NCI-H2171 (cell line): ENCODE measurements around the gene GSX1.
"Not testable (repeated sequence)": the region's sequence is repeated elsewhere in the genome, so short reads cannot be mapped to it uniquely, and the experiment has no call there.

Source experiments
- DNase-seq: peaks from one replicate; lab custom pipeline; 2025; lab: John Stamatoyannopoulos, UW

GSX1 gene

DNA sequence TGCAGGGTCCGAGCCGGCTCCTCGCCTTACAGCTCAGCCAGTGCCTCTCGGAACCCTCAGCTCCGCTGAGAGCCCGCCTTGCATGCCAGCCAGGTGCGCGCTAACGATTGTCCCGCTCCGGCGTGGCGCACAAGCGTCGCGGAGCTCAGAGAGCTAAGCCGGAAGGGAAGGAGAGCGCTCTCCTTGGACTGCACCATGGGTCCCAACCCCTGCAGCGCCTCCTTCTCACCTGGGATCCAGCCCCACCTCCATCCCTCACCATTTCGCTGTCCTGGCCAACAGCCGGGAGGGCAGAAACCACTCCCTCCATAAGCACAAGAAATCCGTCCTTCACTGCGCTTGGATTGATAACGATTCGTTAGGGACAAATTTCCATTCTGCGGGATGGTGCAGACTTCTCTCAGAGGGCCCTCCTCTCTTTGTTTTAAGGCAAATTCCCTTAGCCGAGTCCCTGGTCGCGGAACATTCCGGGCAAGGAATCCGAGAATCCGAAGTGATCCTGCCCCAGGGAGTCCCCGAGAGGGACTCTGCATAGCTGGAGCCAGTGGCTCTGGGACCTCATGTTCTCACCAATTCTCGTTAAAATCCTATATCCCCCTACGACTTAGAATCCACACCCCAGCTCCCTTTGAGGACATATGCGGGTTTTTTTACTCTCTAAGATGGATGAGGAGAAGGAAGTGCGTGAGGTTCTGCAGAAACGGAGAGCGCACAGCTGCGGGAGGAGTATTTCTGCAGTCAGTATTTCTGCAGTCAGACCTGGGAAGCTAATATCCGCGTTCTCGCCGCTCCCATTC is 2.8 kb downstream of the GSX1 start:
- no peak for DNase-seq

DNA sequence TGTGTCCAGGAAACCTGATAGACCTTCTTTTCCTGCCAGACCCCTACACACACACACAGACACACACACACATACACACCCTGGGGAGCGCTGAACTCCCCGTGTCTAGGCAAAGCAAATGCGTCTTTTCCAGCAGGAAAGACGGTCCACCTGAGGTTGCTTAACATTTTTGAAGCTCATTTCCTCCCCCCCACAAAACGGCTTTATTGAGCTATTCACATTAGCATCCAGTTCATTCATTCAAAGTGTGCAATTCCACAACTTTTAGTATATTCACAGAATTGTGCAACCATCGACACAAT is 3.4 kb downstream of the GSX1 start:
- DNase-seq, result no peak

DNA sequence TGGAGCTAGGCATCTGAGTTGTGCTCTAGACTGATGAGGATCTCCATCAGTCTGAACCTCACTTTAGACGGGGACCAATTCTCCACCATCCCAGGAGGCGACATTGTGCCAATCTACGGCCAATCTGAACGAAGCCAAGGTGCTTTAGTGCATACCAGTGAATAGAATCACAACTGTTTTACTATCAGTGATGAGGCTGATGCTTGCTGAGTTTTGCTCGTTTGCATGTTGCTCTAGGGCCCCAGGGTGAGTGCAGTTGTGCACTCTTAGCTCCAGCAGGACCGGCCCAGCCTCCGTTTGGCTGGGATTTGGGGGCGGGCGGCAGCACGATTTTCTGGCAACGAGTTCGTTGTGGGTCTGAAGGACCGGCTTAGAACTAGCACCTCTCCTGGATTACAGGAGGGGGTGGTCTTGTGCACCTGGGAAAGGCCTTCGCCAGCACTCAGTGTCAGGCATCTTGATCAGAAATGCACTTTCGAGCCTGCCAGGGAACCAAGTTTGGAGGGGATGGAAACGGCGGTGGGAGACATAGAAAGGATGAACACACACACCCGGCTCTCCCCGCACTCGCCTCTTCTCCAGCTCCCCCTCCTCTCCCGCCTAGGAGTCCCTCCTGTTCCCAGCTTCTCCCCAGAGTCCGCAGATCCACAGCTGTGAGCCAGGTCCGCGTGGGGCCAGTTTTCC is 4.4 kb downstream of the GSX1 start:
- no peak for DNase-seq

DNA sequence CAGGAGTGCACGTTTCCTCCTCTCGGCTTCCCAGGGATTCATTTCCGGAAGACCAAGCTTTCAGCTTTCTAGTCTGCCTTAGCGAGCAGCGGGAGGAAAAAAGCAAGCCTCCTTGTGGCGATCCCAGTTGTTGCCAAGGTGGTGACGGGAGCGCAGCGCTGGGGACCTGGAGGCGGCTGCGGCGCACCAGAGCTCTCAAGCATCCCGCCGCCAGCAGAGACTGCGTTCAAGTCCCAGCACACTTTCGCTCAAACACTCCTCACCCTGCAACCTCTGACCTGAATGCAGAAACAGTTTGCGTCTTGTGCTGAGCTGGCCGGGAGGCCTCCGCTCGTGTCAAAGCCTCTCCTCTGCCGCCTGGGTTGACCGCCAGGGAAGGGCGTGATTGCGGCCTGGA is 4.9 kb downstream of the GSX1 start:
- no peak for DNase-seq

GRCh38 chr13:27806744-27807387 is 14.6 kb downstream of the GSX1 start:
- DNase-seq, result no peak

GRCh38 chr13:27808851-27809550 is 16.7 kb downstream of the GSX1 start:
- DNase-seq, result no peak

GRCh38 chr13:27810009-27810408 is 17.7 kb downstream of the GSX1 start:
- no peak for DNase-seq

DNA sequence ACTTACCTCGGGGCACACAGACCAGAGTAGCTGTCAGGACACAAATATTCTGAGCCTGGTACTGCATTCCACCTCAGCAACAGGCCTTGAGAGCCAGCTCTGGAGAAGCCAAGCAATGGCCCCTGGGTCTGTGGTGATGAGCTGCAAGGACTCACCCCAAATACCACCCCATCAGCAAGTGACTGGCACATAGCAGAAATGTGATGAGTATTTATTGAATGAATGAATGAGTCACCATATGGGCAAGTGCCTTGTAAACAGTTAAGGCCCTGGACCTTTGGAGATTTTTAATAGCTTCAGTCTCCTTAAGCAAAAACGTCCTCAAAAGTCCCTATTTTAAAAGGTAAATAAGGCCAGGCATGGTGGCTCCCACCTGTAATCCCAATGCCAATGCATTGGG is 18.2 kb downstream of the GSX1 start:
- no peak for DNase-seq

GRCh38 chr13:27813826-27814225 is 21.5 kb downstream of the GSX1 start:
- DNase-seq, result no peak

DNA sequence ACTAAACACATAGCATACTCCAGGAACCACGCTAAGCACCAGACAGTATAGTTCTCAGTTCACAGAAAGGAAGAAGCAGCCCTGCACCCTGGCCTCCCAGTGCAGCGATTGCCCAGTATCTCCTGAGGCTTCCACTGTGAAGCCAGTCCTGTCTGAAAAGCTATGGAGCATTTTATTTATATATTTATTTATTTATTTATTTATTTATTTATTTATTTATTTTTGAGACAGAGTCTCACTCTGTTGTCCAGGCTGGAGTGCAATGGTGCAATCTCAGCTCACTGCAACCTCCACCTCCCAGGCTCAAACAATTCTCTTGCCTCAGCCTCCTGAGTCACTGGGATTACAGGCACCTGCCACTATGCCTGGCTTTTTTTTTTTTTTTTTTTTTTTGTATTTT is 25.5 kb downstream of the GSX1 start:
- not testable (repeated sequence) for DNase-seq

GRCh38 chr13:27820524-27821482 is 28.5 kb downstream of the GSX1 start:
- no peak for DNase-seq

DNA sequence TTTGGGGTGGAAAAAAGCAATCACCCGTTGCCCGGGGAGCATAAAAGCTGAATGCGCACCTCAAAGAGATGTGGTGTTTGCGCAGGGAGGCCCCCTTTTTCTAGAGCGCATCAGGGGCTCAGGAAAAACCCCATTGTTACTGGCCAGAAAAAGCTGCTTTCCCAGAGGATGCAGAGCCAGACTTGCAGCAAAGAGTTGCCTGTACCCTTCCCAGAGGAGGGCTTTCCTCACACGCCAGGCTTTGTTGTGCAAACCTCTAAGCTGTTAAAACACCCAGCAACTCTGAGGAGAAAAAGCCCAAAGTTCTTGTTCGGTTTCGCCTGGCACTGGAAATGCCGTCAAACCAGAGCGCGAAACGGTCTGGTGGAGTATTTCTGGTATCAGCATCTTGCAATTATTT is 29.3 kb downstream of the GSX1 start:
- DNase-seq, result no peak

DNA sequence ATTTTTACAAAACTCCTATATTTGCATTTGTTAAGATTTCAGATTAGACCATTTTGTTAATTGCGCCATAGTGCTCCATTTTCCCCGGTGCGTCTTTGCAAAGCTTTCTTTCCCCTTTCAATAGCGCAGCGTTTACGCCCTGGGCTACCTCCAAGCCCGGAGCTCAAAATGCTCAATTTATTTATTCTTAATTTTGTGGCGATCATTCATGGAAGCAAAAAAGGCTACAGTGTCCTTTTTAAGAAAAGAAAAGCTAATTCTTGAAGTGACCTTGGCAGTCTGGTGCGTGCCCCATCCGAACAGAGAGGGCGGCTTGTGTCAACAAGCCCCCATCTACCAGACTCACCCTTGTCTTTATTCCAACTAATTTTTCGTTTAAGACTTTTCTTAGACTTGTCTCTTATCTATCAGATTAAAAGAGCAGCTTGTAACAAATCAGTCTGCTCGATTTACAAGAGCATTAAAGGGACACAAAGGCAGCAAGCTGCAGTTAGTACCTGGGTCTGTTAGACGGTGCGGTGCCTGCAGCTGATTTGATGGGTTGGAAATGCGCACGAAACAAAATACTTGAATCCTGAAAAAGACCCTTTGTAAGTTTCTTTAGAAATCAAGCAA is 30.1 kb downstream of the GSX1 start:
- no peak for DNase-seq

DNA sequence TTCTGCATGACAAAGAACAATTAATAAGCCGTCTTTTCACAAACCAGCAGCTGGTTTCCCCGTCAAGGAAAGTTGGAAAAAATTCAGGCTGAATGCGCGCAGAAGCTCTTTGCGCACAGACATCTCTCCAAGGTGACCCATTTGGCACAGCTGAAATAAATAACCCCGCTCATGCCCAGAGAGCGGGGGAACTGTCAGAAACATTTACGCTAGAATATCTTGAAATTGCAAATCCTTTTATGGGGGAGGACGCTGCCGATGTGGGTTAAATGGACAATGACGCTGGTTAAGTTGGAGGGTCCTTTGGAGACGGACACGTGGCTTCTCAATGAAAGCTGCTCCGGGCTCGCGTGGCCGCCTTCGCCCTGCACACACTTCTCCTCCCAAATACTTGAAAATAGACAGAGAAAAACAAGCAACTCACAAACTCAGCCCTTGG is 30.6 kb downstream of the GSX1 start:
- DNase-seq, result no peak

DNA sequence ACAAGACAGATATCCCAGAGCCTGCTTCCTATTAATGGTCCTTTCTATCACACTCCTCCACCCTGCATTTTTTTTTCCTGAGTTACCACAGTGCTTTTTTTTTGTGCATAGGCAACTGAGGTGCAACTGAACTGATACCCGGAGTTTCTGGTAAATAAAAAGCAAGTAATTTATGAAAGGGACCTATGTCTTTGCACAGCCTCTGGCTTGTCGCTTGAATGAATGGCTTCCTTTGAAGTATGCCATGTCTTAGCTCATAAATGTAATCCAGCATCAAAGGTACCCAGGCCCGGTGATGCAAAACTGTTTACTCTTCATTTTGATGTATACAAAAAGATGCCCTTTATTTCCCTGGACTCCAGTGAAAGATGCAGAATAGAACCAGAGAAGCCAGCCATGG is 31.8 kb downstream of the GSX1 start:
- no peak for DNase-seq

DNA sequence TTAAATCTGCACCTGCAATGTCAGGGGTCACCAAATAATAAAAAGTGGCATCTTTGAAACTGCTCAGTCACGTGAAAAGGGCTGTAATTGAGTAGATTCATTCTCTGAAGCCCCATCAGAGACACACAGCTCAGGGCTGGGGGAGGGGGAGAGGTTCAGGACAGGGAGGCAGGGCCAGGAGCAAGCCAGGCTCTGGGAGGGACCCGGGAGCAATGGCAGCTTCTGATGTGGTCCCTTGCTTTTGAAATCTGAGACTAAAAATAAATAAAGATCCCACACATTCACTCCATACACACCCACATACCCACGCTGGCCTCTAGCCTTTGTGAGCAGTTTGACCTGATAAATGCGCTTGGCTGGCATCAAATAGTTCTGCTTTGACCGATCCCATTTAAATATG is 32.8 kb downstream of the GSX1 start:
- no peak for DNase-seq

DNA sequence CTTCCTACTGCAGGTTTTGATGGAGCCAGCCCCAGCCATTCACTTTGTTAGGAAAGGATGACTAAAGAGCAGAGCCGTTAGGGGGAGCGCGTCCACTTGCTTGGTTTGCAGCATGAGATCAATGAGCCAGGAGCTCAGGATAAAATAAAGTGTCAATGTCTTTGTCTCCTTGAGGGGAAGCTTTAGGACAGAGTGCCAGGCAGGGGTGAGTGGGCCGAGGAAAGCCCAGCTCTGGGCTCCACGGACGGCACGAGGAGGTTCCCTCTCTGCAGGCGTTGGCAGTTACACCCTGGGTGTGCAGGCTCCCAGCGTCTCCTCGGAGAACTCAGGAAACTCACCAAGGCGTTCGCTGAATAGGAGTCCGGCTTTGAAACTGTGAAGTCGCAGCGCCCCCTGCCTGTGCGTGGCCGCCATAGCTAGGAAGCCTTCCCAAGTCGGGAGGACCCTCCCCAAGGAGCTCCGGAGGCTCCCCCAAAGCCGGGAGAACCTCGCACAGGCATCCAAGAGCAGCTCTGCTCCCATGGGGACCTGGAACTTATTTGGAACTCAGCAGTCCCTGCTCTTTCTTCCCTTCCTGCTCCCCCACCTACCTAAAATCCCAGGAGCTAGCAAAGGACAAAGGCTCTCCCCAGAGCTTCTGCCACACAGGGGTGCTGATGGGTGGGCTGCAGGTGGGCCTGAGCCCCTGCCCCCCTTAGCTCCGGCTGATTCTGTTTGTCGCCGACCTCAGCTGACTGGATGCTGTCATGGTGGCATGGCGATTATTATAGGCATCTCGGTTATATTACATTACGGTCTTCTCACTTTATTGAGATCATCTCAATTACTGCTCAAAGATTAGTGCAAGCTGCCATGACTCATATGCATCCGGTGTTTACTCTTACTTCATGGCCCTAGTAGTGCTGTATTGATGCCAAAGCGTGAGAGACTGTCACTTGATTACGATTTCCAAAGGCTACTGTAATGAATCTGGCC is 34.4 kb downstream of the GSX1 start:
- DNase-seq, result peak; percentile 36

- DNase-seq, result no peak
Observed at GRCh38 chr13:27827646-27828045, 35.4 kb downstream of the GSX1 start.

DNA sequence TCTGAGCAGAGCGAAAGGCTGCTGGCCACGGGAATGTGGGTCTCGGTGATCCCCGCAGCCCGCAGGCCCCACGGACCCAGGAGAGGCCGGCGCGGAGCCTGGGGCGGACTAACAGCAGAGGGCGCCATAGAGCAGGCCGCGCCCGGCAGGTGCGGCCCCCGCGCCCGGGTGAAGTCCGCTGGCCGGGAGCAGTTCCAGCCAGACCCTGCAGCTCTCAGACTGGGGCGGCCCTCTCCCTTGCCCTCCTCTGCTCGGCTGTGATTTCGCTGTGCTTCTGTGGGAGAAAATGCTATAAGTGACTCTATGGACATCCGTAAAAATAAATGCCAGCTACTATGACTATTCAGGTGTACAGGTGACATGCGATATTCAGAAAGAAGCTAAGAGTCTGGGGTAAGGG is 37.7 kb downstream of the GSX1 start:
- DNase-seq, result no peak

- DNase-seq, result no peak
Observed at GRCh38 chr13:27833206-27833605, 40.9 kb downstream of the GSX1 start.
